Breast epithelium (tissue), 4 donors: ENCODE measurements around the gene TSPAN8. TPM values are rescaled to one million over a fixed set of nuclear protein-coding genes. Genes with fewer than 3 reads are reported as not detected.

ENCODE experiments used
- DNase-seq, 2 donors: peaks; one replicate each; pipeline ENCODE4 v3.0.0-alpha.2; 2019; ENCODE audit warnings: low spot score in 2 of 2
- H3K27ac ChIP-seq, 2 donors: fragments of 200-600 bp; sonication (generic) in 1 of 2; one replicate each; pipeline ENCODE4 v1.5.1; 2016 to 2019; ENCODE audit warnings: mild to moderate bottlenecking in 1 of 2
- H3K27me3 ChIP-seq, 2 donors: fragments of 200-600 bp; sonication (generic) in 1 of 2; one replicate each; pipeline versions ENCODE4 v1.5.1 to v1.6.0; 2017 to 2019; ENCODE audit warnings: control low read depth in 1 of 2, mild to moderate bottlenecking in 1 of 2
- H3K36me3 ChIP-seq: fragments of 200-600 bp; one replicate; pipeline ENCODE4 v1.5.1; 2019
- H3K4me1 ChIP-seq, 2 donors: fragments of 200-600 bp; sonication (generic); one replicate each; pipeline ENCODE4 v1.5.1; 2016 to 2019; ENCODE audit warnings: control low read depth in 1 of 2
- H3K4me3 ChIP-seq, 3 donors: fragments of 200-600 bp; sonication (generic); 1 replicate in 2 of 3; 2 replicates in 1 of 3; pipeline ENCODE4 v1.5.1; 2016 to 2019; ENCODE audit warnings: mild to moderate bottlenecking in 3 of 3, moderate library complexity in 2 of 3
- H3K9me3 ChIP-seq, 2 donors: fragments of 200-600 bp; sonication (generic) in 1 of 2; one replicate each; pipeline ENCODE4 v1.5.1; 2016 to 2019; ENCODE audit warnings: control low read depth in 1 of 2
- CTCF ChIP-seq, 3 donors: fragments of 450-650 bp; IDR thresholded peaks; one replicate each; pipeline ENCODE4 v1.5.1; 2016 to 2017; ENCODE audit warnings: antibody characterized with exemption in 3 of 3, mild to moderate bottlenecking in 3 of 3, moderate library complexity in 3 of 3
- POLR2A ChIP-seq: fragments of 450-650 bp; IDR thresholded peaks from one replicate; pipeline ENCODE4 v1.6.1; 2016; ENCODE audit warnings: antibody characterized with exemption, mild to moderate bottlenecking, moderate library complexity
- POLR2AphosphoS5 ChIP-seq, 3 donors: sonication (generic); formaldehyde crosslinking; IDR thresholded peaks; one replicate each; pipeline ENCODE4 v1.6.1; 2017; ENCODE audit warnings: antibody characterized with exemption in 3 of 3
- intact Hi-C: fragments of 100-400 bp; cut with DNase I; formaldehyde crosslinking; loops from one replicate; pipeline ENCODE4 v1.15.1; 2023; ENCODE audit warnings: low total_unique reads
- total RNA-seq, 3 donors: library from RNA; depleted of rRNA; stranded (reverse); fragments of >200 nt; gene quantifications; one replicate each; pipeline ENCODE4 v1.1.0, GENCODE V29; 2016

The TSPAN8 gene
- total RNA-seq, 3 donors from 2014 or later, result 3.1 to 28.3 (median 18.4) TPM

- no peak for TF ChIP-seq CTCF (IDR thresholded peaks at IDR 0.05)
- Histone ChIP-seq H3K4me1 (no peaks in the 10 kb centered on the region), H3K4me3 (no peak overlapping the region), H3K27me3 (no peaks in the 10 kb centered on the region), H3K9me3 (peaks cover 0 to 7% of the 10 kb centered on the region in 2 donors), H3K27ac (no peak overlapping the region), H3K36me3 (no peaks in the 10 kb centered on the region)
- intact Hi-C loops, result no loop called here
- no peak for DNase-seq
These were observed 6.9 kb upstream of the TSPAN8 start for GRCh38 chr12:71164568-71165197.

GRCh38 chr12:71164166-71164565 is 6.4 kb upstream of the TSPAN8 start:
- H3K4me3 ChIP-seq, result no peak overlapping the region
- TF ChIP-seq CTCF (IDR thresholded peaks at IDR 0.05), result no peak
- TF ChIP-seq POLR2AphosphoS5 (IDR thresholded peaks at IDR 0.05), result no peak
- TF ChIP-seq POLR2A, result no peak
- peaks cover 0 to 7% of the 10 kb centered on the region in 2 donors for H3K9me3 ChIP-seq
- H3K27ac ChIP-seq, result no peak overlapping the region
- H3K36me3 ChIP-seq, result no peaks in the 10 kb centered on the region
- intact Hi-C loops, result no loop called here
- no peaks in the 10 kb centered on the region for H3K4me1 ChIP-seq
- no peaks in the 10 kb centered on the region for H3K27me3 ChIP-seq
- DNase-seq, result no peak

GRCh38 chr12:71162832-71163763 is 5.3 kb upstream of the TSPAN8 start:
- H3K27ac ChIP-seq, result no peak overlapping the region
- H3K4me3 ChIP-seq, result no peak overlapping the region
- no peaks in the 10 kb centered on the region for H3K4me1 ChIP-seq
- H3K36me3 ChIP-seq, result no peaks in the 10 kb centered on the region
- no peaks in the 10 kb centered on the region for H3K27me3 ChIP-seq
- peaks cover 0 to 7% of the 10 kb centered on the region in 2 donors for H3K9me3 ChIP-seq
- no peak for TF ChIP-seq POLR2AphosphoS5 (IDR thresholded peaks at IDR 0.05)
- TF ChIP-seq CTCF (IDR thresholded peaks at IDR 0.05), result no peak
- no peak for TF ChIP-seq POLR2A
- intact Hi-C loops, result no loop called here
- DNase-seq, result no peak

- Histone ChIP-seq H3K27ac (no peak overlapping the region), H3K9me3 (peaks cover 0 to 7% of the 10 kb centered on the region in 2 donors), H3K36me3 (no peaks in the 10 kb centered on the region), H3K27me3 (no peaks in the 10 kb centered on the region), H3K4me3 (no peak overlapping the region), H3K4me1 (no peaks in the 10 kb centered on the region)
- no peak for DNase-seq
- TF ChIP-seq POLR2AphosphoS5 (IDR thresholded peaks at IDR 0.05), result no peak
- intact Hi-C loops, result no loop called here
These were observed 3.8 kb upstream of the TSPAN8 start for GRCh38 chr12:71161591-71161990.

GRCh38 chr12:71160585-71160984 is 2.8 kb upstream of the TSPAN8 start:
- no peak overlapping the region for H3K27ac ChIP-seq

More at GRCh38 chr12:71160585-71160984, 2.8 kb upstream of the TSPAN8 start:
- intact Hi-C loops, result no loop called here
- no peak for DNase-seq
- H3K27me3 ChIP-seq, result no peaks in the 10 kb centered on the region
- TF ChIP-seq POLR2A, result no peak
- no peak for TF ChIP-seq CTCF (IDR thresholded peaks at IDR 0.05)
- TF ChIP-seq POLR2AphosphoS5 (IDR thresholded peaks at IDR 0.05), result no peak
- H3K36me3 ChIP-seq, result no peaks in the 10 kb centered on the region
- no peaks in the 10 kb centered on the region for H3K9me3 ChIP-seq
- H3K4me3 ChIP-seq, result no peak overlapping the region
- H3K4me1 ChIP-seq, result no peaks in the 10 kb centered on the region
